Adrenal gland (tissue), 12 donors: Measurements from ENCODE around the gene MTARC2. TPM values are rescaled to one million over a fixed set of nuclear protein-coding genes. Genes with fewer than 3 reads are reported as not detected.

Source experiments
- DNase-seq, 7 donors: peaks; one replicate each; pipeline ENCODE4 v3.0.0-alpha.2; 2019 to 2020
- H3K27ac ChIP-seq, 5 donors: fragments of 200-600 bp; sonication (generic) in 4 of 5; 1 replicate in 3 of 5; 2 replicates in 2 of 5; pipeline versions ENCODE4 v1.5.1 to v1.8.0; 2016 to 2020; ENCODE audit warnings: mild to moderate bottlenecking in 1 of 5
- H3K27me3 ChIP-seq: fragments of 200-600 bp; 2 replicates; pipeline ENCODE4 v1.8.0; 2021
- H3K36me3 ChIP-seq, 2 donors: fragments of 200-600 bp; replicated peaks in 1 of 2; 1 replicate in 1 of 2; 2 replicates in 1 of 2; pipeline versions ENCODE4 v1.5.1 to v1.8.0; 2018 to 2022
- H3K4me1 ChIP-seq, 2 donors: fragments of 200-600 bp; replicated peaks in 1 of 2; 1 replicate in 1 of 2; 2 replicates in 1 of 2; pipeline versions ENCODE4 v1.5.1 to v1.8.0; 2018 to 2021
- H3K4me3 ChIP-seq, 4 donors: fragments of 200-600 bp; sonication (generic) in 3 of 4; one replicate each; pipeline ENCODE4 v1.5.1; 2016 to 2018
- H3K9me3 ChIP-seq, 3 donors: fragments of 200-600 bp; sonication (generic) in 1 of 3; replicated peaks in 1 of 3; 1 replicate in 2 of 3; 2 replicates in 1 of 3; pipeline versions ENCODE4 v1.5.1 to v1.8.0; 2016 to 2021
- POLR2A ChIP-seq, 2 donors: fragments of 450-650 bp; IDR thresholded peaks; one replicate each; pipeline ENCODE4 v1.6.1; 2017; ENCODE audit warnings: antibody characterized with exemption in 2 of 2, mild to moderate bottlenecking in 2 of 2, moderate library complexity in 1 of 2
- WGBS, 4 donors: extraction: QIAGEN DNeasy Blood & Tissue Kit in 2 of 4; methylation state at CpG; one replicate each; pipeline versions ENCODE4 v1.1.5 to v1.1.7; 2013 to 2017; 5-methylcytosine and 5-hydroxymethylcytosine counted together
- intact Hi-C, 2 donors: fragments of 100-400 bp; cut with DNase I; formaldehyde crosslinking; loops; one replicate each; pipeline versions ENCODE4 v1.14.1 to v1.15.0; 2022 to 2023
- polyA plus RNA-seq, 3 donors: library from polyadenylated mRNA; stranded (reverse); fragments of 200-250 nt in 2 of 3; fragments of 350-450 nt in 1 of 3; fragmentation: Illumina TruSeq in 1 of 3; extraction: RNeasy Lipid Tissue Mini Kit (QIAGEN cat#74804) in 1 of 3; gene quantifications; one replicate each; pipeline ENCODE4 v1.2.3, GENCODE V29; 2013 to 2014
- total RNA-seq, 9 donors: library from RNA; depleted of rRNA in 4 of 9; stranded (reverse); fragments of >200 nt in 4 of 9; fragments of 120-200 nt in 1 of 9; fragmentation: NEBNext Ultra II Directional in 1 of 9; extraction: Animal tissue kit (Norgen Biotek cat#: 25700) in 1 of 9; gene quantifications; one replicate each; pipeline versions ENCODE4 v1.1.0 to v1.2.4, GENCODE V29; 2013 to 2023
- TF ChIP-seq, protein P1 (sequence below), 6 experiments: fragments of 450-650 bp in 4 of 6; fragments of 200-600 bp in 2 of 6; sonication (generic) in 1 of 6; IDR thresholded peaks; 1 replicate in 5 of 6; 2 replicates in 1 of 6; pipeline versions ENCODE4 v1.5.1 to v1.8.0; 2016 to 2021; ENCODE audit warnings: antibody characterized with exemption in 6 of 6, mild to moderate bottlenecking in 2 of 6, moderate library complexity in 1 of 6
- donor health status: healthy with polysubstance abuse.
- donor health status: Bipolar disorder and iron deficiency.
- donor health status: DM: yes; HTN: yes; CAD: no.
- donor health status: DM: no; HTN: no; CAD: no.
- donor health status: DM: no; HTN: no; CAD: no.
- donor health status: DM: yes; HTN: yes; CAD: no.

The MTARC2 gene
- total and polyA plus RNA-seq, 12 donors = 13.7 to 48.6 (median 29.8) TPM

DNA sequence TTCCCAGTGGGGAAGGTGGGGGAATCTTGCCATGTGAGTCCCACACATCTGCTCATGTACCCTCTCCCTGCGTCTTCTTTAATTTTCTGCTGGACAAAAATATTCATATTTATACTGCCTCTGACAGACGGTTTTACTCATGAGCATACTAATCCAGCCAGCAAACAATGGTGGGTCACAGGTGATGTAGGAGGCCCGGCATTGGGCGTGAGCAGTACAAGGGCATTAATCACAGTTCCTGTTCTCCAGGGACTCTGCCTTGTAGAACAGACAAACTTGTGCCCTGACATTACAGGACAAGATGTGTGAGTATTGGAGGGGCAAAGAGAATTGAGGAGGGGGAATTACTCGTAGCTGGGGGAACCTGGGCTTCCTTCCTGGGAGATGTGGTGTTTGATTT lies 63.6 kb downstream of the MTARC2 start:
- Histone ChIP-seq H3K4me3 (no peak overlapping the region), H3K36me3 (no peaks in the 10 kb centered on the region), H3K27ac (no peak overlapping the region), H3K27me3 (no peaks in the 10 kb centered on the region), H3K4me1 (no peaks in the 10 kb centered on the region), H3K9me3 (no peaks in the 10 kb centered on the region)
- no peak for DNase-seq
- no peak for TF ChIP-seq POLR2A (IDR thresholded peaks at IDR 0.05)
- TF ChIP-seq, protein P1, sequence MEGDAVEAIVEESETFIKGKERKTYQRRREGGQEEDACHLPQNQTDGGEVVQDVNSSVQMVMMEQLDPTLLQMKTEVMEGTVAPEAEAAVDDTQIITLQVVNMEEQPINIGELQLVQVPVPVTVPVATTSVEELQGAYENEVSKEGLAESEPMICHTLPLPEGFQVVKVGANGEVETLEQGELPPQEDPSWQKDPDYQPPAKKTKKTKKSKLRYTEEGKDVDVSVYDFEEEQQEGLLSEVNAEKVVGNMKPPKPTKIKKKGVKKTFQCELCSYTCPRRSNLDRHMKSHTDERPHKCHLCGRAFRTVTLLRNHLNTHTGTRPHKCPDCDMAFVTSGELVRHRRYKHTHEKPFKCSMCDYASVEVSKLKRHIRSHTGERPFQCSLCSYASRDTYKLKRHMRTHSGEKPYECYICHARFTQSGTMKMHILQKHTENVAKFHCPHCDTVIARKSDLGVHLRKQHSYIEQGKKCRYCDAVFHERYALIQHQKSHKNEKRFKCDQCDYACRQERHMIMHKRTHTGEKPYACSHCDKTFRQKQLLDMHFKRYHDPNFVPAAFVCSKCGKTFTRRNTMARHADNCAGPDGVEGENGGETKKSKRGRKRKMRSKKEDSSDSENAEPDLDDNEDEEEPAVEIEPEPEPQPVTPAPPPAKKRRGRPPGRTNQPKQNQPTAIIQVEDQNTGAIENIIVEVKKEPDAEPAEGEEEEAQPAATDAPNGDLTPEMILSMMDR (IDR thresholded peaks at IDR 0.05) = no peak
- intact Hi-C loops = no loop called here
- 82 to 93% (median 86%) methylated on average over 5 of the region's 5 CpGs for WGBS, 4 donors

DNA sequence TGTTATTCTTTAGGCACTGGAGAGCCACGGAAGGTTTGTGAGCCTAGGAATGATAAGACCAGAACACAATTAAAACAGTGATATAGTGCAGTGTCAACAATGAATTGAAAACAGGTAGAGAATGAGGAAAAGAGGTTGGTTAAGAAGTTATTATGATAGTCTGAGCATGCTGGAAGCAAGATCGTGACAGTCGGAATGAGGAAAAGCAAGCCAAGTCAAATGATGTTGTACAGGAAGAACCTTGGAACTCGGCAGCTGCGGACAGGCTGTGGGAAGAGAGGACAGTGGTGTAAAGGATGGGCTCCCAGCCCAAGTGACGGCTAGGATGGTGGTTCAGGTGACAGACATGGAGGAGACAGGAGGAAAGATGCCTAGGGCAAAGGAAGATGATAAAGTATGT lies 64.2 kb downstream of the MTARC2 start:
- Histone ChIP-seq H3K27me3 (no peaks in the 10 kb centered on the region), H3K27ac (no peak overlapping the region), H3K9me3 (no peaks in the 10 kb centered on the region), H3K4me3 (no peak overlapping the region), H3K36me3 (no peaks in the 10 kb centered on the region), H3K4me1 (no peaks in the 10 kb centered on the region)
- intact Hi-C loops = no loop called here
- 60 to 86% (median 76%) methylated on average over 6 of the region's 6 CpGs for WGBS, 4 donors
- DNase-seq = no peak
- TF ChIP-seq, protein P1 (IDR thresholded peaks at IDR 0.05) = no peak
- no peak for TF ChIP-seq POLR2A (IDR thresholded peaks at IDR 0.05)

DNA sequence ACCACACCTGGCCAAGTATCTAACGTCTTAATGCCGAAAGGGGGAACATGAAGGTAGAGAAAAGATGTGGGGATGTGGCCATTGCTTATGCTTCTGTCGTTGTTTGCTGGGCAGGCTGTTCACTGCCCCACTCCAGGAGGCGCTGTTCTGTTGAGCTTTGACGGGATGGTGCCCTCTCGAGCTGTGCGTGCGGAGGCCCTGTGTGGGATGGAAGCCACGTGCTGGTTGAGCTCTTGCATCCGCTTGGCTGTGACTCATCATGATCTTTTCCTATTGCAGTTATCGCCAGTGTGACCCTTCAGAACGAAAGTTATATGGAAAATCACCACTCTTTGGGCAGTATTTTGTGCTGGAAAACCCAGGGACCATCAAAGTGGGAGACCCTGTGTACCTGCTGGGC lies 64.9 kb downstream of the MTARC2 start:
- WGBS, 4 donors = 78 to 93% (median 84%) methylated on average over 12 of the region's 12 CpGs
- DNase-seq = no peak
- Histone ChIP-seq H3K4me1 (no peaks in the 10 kb centered on the region), H3K27me3 (no peaks in the 10 kb centered on the region), H3K4me3 (no peak overlapping the region), H3K9me3 (no peaks in the 10 kb centered on the region), H3K27ac (no peak overlapping the region), H3K36me3 (no peaks in the 10 kb centered on the region)
- intact Hi-C loops = no loop called here
- TF ChIP-seq POLR2A (IDR thresholded peaks at IDR 0.05) = no peak
- TF ChIP-seq, protein P1 (IDR thresholded peaks at IDR 0.05) = no peak

DNA sequence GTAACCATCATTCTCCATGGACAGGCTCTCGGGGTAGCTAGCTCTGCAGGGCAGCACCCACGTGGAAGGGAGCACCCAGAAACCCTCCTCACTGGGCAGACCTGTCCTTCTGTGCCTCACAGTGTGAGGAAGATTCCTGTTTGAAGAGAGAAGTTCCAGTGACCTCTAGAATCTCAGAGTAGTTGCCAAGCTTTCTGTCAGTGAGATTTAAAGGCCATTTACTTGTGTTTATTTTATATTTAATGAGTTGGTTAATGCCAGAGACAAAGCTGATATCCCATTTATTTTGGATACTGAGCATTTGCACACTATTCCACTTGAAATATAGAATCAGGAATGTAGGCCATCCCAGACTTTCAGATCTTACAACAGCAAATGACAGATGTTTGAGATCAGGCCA lies 67.3 kb downstream of the MTARC2 start:
- Histone ChIP-seq H3K27ac (no peak overlapping the region), H3K36me3 (no peaks in the 10 kb centered on the region), H3K27me3 (no peaks in the 10 kb centered on the region), H3K4me1 (no peaks in the 10 kb centered on the region), H3K9me3 (no peaks in the 10 kb centered on the region), H3K4me3 (no peak overlapping the region)
- TF ChIP-seq, protein P1 (IDR thresholded peaks at IDR 0.05) = no peak
- TF ChIP-seq POLR2A (IDR thresholded peaks at IDR 0.05) = no peak
- WGBS, 4 donors = 85 to 95% (median 92%) methylated on average over 2 of the region's 2 CpGs
- intact Hi-C loops = no loop called here
- no peak for DNase-seq
